DMS 273 treated with DMSO at 0.1 percent for 48 hours (cell line): Measurements from ENCODE around the gene EMILIN1.

Experiments
- DNase-seq: peaks from one replicate; lab custom pipeline; 2025; lab: John Stamatoyannopoulos, UW

The EMILIN1 gene

DNA sequence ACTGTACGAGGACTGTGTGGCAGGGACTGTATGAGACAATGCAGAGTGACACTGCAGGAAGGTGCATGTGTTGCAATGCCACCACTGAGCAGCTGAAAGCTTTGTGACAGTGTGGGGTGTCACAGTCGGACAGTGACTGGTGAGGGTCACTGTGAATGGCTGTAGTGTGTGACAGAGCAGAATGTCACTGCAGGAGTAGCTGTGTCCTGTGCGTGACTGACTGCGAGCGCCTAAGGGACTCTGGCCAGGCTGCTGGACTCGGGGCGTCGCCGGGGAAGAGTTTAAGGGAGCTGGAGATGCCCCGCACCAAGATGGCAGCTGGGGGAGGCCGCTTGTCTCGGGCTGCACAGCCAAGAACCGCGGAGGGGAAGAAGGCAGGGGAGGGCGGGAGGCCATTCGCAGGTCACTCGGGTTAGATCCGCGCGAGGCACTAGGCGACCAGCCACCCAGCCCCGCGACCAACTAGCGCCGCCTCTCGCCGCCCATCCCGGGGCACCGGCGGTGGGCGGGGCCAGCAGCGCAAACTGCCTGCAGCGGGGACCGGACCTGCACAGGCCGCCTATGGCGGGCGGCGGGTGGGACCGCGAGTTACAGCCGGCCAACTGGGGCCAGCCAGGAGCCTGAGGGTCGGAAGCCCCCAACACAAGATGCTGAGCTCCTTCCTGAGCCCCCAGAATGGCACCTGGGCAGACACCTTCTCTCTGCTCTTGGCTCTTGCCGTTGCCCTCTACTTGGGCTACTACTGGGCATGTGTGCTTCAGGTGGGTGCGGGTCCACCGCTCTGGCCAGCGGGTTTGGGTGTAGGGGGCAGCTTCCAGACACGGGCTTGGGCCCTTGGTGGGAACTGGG is 45.1 kb downstream of the EMILIN1 start, which contains the start of gene ABHD1:
Gene ABHD1 (plus strand): TSS at position 514 of the 849 bp plus-strand sequence. CDS start 134 bp downstream, at position 648.
- DNase-seq: no peak

DNA sequence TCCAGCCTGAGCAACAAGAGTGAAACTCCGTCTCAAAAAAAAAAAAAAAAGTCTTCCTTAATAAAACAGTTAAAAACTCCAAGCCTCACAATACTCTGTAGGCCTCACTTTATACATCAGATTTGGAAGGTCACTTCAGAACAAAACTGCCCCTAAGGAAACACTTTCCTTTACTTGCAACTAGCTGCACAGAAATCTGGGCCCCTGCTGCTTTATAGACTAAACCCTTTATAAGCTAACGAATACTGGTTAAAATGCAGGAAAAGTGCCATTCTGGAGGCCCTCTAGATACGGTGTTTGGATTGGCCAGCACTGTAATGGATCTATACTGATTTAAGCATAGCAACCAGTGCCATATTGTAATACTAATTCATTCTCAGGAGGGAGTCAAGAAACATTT is 46.7 kb downstream of the EMILIN1 start:
- no peak for DNase-seq

DNA sequence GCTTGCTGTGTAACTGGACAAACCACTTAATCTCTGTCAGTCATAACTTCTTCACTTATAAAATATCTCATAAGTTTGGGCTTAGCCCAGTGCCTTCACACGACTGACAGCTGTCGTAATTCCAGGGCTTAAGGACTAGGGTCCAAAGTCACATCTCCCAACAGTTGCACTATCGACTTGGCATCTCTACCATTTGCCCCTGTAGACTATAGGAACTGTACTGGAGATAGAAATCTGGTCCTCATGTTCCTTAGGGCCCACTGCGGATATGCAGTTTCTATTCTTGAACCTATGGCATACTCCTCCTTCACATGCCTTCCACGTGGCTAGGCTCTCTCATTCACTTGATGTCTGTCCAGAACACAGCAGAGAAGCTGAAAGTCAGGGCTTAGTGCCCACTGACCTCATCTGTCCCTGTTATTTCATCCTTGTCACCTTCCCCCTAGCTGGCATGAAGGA is 47.9 kb downstream of the EMILIN1 start:
- no peak for DNase-seq

DNA sequence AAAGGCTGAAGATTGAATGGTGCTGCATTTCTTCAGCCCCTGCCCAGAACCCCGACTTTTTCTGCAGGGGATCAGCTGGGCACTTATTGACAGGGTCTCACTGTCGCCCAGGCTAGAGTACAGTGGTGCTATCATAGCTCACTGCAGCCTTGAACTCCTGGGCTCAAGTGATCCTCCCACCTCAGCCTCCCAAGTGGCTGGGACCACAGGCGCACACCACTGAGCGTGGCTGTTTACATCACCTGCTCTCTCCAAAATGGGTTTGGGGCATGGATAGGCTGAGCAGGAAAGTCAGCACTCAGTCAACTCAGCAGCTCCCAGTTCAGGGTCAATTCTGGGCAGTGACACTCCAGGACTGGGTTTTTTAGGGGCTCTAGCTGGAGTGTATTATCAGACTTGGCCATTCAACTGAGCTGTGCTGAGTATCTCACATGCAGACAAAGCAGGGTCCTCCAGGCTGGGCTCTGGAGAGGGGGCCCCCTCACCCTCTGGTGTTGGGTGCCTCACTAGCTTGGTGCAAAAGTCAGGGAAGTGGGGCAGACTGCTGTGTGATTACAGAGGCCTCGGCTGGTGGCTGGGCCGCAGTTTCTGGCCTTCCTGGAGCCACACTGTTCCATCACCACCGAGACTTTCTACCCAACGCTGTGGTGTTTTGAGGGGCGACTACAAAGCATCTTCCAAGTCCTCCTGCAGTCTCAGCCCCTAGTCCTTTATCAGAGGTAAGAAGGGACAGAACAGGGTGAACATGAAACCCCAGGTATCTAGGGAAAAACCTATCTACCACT is 49.7 kb downstream of the EMILIN1 start:
- DNase-seq: no peak

DNA sequence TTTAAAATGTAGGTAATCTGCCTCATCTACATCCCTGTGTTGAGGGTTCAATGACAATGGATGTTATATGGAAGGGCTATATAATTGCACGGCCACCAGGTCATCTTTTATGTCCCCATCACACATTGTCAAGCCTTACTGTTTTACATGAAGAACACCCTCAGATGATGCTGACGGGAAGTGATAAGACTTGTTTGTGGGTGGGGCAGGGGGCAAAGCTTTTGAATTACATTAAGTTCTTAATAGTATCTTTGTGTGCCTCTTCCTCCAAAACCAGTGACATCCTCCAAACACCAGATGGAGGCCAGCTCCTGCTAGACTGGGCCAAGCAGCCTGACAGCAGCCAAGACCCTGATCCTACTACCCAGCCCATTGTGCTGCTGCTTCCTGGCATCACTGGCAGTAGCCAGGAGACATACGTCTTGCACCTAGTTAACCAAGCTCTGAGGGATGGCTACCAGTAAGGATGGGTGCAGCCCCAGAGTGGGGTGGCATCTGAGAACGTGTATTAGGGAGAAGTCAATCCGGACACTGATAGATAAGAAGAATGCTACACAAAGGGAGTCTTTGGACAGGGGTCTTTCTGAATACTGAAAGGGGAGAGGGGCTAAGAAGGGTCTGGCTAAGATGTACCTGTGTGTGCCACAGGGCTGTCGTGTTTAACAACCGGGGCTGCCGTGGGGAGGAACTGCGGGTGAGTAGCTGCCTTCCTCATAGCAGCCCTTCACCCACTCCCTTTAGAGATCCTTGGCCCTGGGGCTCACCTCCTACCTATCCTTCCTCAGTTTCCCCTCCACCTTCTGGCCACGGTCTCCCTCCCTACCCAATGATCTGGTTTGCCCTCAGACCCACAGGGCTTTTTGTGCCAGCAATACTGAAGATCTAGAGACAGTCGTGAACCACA is 50.5 kb downstream of the EMILIN1 start:
- no peak for DNase-seq

DNA sequence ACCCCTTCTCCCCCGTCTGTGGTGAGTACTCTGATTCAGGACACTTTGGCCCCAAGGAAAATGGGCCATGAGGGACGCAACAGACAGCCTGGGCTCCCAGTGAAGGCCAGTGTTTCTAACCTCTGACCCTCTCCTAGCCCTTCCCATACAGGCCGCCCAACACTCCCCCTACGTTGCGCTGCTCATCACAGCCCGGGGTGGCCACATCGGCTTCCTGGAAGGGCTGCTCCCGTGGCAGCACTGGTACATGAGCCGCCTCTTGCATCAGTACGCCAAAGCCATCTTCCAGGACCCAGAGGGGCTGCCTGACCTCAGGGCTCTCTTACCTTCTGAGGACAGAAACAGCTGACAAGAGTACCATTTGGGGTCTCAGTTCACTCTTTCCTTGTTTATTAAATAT is 52.0 kb downstream of the EMILIN1 start:
- no peak for DNase-seq

DNA sequence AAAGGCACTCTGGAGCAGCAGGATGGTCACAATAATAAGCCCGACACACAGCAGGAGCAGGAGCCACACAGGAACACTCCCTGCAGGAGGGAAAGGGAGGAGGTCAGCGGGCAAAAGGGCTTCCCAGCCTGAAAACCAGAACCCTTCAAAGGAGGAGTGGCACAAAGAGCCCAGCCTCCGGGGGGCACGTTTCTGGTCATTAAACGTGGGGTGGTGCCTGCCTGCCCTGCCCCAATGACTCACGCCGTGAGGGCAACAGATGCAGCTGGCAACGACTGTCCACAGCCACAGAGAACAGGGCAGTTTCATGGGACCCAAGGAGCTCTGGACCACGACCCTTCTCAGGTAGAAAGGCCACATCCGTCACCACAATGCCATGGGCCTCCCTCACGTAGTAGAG is 53.0 kb downstream of the EMILIN1 start:
- no peak for DNase-seq

DNA sequence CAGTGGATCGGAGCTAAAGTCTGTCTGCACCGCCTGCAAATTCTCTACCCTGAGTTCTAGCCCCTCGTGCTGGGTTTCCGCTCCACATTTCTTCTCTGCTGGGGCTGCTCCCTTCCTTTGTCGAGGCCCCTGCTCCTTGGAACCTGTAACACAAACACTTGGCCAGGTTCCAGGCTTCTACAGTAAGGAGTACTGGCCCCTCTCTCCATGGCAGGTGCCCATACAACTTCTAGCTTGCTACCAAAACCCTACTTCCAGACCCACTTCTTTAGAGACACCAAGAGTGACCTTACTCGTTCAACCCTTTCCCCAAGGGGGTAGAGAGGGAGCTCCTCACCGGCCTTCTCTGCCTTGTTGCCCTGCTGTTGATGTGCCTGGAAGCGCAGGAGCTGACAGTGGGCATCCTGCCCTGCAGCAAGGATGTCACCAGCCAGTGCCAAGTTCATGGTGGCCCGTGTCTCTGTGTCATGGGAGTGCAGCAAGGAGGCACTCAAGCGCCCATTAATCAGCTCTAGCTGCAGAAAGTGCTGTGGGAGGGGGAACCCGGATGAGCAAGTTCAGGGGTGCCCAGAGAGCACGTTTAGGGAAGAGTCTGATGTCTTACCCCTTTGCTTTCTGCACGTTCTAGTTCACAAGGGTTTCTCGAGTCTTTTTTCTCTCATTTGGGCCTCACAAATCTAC is 54.9 kb downstream of the EMILIN1 start:
- no peak for DNase-seq

DNA sequence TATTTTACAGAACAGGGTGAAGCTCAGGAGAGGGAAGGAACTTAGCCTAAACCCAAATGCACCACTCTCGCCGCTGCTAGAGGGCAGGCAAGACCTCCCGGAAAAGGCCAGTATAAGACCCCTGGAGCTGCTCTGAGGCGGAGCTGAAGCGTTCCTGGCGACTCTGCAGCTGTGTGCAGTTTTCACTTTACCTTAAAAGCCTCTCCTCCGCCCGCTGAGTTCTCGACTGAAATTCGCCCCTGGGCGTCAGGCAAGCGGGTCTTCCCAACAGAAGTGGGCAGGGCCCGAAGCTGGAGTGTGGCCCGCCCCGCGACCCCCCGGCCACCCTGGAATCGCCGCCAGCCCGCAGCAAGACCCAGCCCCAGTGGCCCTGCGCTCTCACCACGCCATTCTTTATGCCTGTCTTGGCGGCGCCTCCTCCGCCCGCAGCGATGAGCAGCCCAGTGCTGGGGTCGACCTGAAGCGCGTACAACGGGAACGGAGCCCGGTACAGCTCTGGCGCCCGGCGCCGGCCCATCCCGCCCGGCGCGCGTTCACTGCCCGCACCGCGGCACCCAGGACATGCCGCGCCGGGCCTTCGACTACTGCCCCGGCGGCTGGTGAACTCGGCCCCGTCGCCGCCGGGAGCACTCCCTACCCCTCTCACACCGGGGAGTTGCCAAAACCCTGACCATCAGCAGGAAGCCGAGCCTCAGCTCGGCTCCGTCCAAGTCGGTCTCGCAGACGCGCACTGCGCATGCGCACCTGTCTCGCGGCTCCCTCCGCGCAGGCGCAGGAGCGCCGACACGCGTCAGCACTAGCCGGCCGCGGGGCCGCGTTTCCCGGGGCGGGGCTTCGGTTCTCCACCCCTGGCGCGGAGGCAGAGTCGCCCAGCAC is 55.7 kb downstream of the EMILIN1 start, which contains the start of gene PREB:
Gene PREB (minus strand): TSS at position 732 of the 876 bp plus-strand sequence. CDS start 215 bp downstream, at position 517.
- DNase-seq: peak; percentile 87

DNA sequence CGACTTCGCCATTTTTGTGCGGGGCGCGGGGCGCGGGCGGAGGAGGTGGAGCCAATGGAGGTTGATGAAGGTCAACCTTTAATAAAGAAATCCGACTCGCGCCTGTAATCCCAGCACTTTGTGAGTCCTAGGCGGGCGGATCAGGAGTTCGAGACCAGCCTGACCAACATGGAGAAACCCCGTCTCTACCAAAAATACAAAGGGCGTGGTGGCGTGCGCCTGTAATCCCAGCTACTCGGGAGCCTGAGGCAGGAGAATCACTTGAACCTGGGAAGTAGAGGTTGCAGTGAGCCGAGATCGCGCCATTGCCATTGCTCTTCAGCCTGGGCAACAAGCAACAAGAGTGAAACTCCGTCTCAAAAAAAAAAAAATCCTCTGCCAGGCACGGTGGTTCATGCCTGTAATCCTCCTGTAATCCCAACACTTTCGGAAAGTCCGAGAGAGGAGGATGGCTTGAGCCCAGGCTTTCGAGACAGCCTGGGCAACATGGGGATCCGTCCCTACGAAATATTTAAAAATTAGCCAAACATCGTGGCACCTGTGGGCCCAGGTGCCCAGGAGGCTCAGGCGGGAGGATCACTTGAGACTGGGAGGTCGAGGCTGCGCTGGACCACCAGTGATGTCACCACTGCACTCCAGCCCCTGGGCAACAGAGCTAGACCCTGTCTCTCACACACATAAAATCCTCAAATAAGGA is 56.5 kb downstream of the EMILIN1 start:
- no peak for DNase-seq

DNA sequence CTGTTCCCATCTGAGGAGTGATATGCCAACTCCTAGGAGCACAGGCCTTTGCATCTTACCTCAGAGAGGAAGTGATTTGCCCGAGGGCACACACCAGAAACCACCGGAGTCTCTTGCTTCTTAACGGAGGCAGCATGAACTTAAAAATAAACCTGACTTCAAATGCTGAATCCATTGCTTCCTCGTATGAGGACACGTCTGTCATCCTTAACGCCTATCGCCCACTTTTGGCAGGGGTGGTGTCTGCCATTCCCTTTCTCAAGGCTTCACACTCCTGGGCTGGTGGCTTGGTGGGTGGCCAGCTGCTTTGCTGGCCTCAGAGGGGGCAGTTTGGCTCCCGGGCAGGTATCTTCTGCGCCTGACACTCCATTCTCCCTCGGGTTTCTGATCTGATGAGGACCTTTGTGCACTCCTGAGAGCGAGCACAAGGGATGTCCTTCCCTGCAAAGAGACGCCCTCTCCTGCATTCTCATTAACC is 57.1 kb downstream of the EMILIN1 start:
- DNase-seq: no peak
